Vagina (tissue), 2 donors: ENCODE data around the gene B3GNT2.

ENCODE experiments used
- CTCF ChIP-seq, 3 experiments: fragments of 450-650 bp in 2 of 3; fragments of 200-600 bp in 1 of 3; sonication (generic) in 1 of 3; IDR thresholded peaks; one replicate each; pipeline ENCODE4 v1.5.1; 2017 to 2019; ENCODE audit warnings: antibody characterized with exemption in 3 of 3, mild to moderate bottlenecking in 2 of 3, moderate library complexity in 2 of 3
- POLR2A ChIP-seq, 2 donors: fragments of 450-650 bp; IDR thresholded peaks; one replicate each; pipeline ENCODE4 v1.6.1; 2017; ENCODE audit warnings: antibody characterized with exemption in 2 of 2, mild to moderate bottlenecking in 2 of 2, moderate library complexity in 2 of 2
- POLR2AphosphoS5 ChIP-seq, 2 donors: sonication (generic); formaldehyde crosslinking; IDR thresholded peaks; one replicate each; pipeline ENCODE4 v1.9.0; 2017; ENCODE audit warnings: antibody characterized with exemption in 2 of 2, mild to moderate bottlenecking in 2 of 2, low read depth in 1 of 2; ENCODE audit not compliant: insufficient read depth in 1 of 2

- no peak for TF ChIP-seq POLR2A (IDR thresholded peaks at IDR 0.05)
- no peak for TF ChIP-seq CTCF (IDR thresholded peaks at IDR 0.05)
- no peak for TF ChIP-seq POLR2AphosphoS5 (IDR thresholded peaks at IDR 0.05; ENCODE audit: insufficient read depth in 1 of 2, low read depth in 1 of 2)
These were observed 54.3 kb downstream of the B3GNT2 start for GRCh38 chr2:62250239-62250638.
